Natural killer cell treated with Interleukin-12 subunit alpha and Interleukin-12 subunit beta and Interleukin-15 and Interleukin-18, amount 100 ng/mL, for 72 hours (primary cell): ENCODE measurements around the gene ZNF718. TPM values are rescaled to one million over a fixed set of nuclear protein-coding genes. Genes with fewer than 3 reads are reported as not detected.
"Not testable (repeated sequence)": the region's sequence is repeated elsewhere in the genome, so short reads cannot be mapped to it uniquely, and the experiment has no call there.

Experiments
- ATAC-seq, 2 donors: fragments of 150-1000 bp; cut with Tn5 transposase in 1 of 2; sonication (Bioruptor Pico), chemical (Tn5 transposase) in 1 of 2; 2 replicates each; pipeline ENCODE4 v1.10.0; 2021
- DNase-seq: peaks from one replicate; pipeline ENCODE4 v3.0.0; 2022; ENCODE audit warnings: low spot score
- H3K27ac Mint-ChIP-seq, 2 donors: 1 replicate in 1 of 2; 2 replicates in 1 of 2; pipeline ENCODE4 v1.8.0; 2022; ENCODE audit warnings: mixed read lengths in 2 of 2, mild to moderate bottlenecking in 1 of 2, moderate library complexity in 1 of 2
- H3K27me3 Mint-ChIP-seq, 2 donors: 1 replicate in 1 of 2; 2 replicates in 1 of 2; pipeline ENCODE4 v1.8.0; 2022; ENCODE audit warnings: mixed read lengths in 2 of 2
- H3K36me3 Mint-ChIP-seq: one replicate; pipeline ENCODE4 v1.8.0; 2022; ENCODE audit warnings: mixed read lengths
- H3K4me1 Mint-ChIP-seq, 2 donors: 1 replicate in 1 of 2; 2 replicates in 1 of 2; pipeline ENCODE4 v1.8.0; 2022; ENCODE audit warnings: low read depth in 2 of 2, mixed read lengths in 2 of 2, mild to moderate bottlenecking in 1 of 2
- H3K4me3 Mint-ChIP-seq: one replicate; pipeline ENCODE4 v1.8.0; 2022; ENCODE audit warnings: mixed read lengths
- H3K9me3 Mint-ChIP-seq: 2 replicates; pipeline ENCODE4 v1.8.0; 2022; ENCODE audit warnings: mixed read lengths
- total RNA-seq, 2 donors: library from RNA; stranded (reverse); gene quantifications; one replicate each; pipeline ENCODE4 v1.2.3, GENCODE V29; 2022

ZNF718 gene
- total RNA-seq, 2 donors from 2014 or later: 10.4 to 10.8 TPM

GRCh38 chr4:175986-176385 is 51.7 kb downstream of the ZNF718 start:
- Mint-ChIP-seq H3K27me3 (no peaks in the 10 kb centered on the region), H3K36me3 (peaks cover 55% of the 10 kb centered on the region), H3K27ac (peak overlapping the region in 1 of 2 donors; percentile 37), H3K4me3 (no peak overlapping the region), H3K4me1 (peaks cover 14 to 16% of the 10 kb centered on the region in 2 donors), H3K9me3 (peaks cover 32% of the 10 kb centered on the region)
- DNase-seq (no peak), ATAC-seq (no peak)

GRCh38 chr4:176995-177394 is 52.7 kb downstream of the ZNF718 start:
- Mint-ChIP-seq H3K27me3 (no peaks in the 10 kb centered on the region), H3K9me3 (peaks cover 36% of the 10 kb centered on the region), H3K36me3 (peaks cover 61% of the 10 kb centered on the region), H3K27ac (peak overlapping the region in 1 of 2 donors; percentile 37), H3K4me1 (peaks cover 16% of the 10 kb centered on the region in 2 donors), H3K4me3 (no peak overlapping the region)
- ATAC-seq (peak in 1 of 2 donors; percentile 64), DNase-seq (no peak)

- not testable (repeated sequence) for H3K4me3 Mint-ChIP-seq, H3K27me3 Mint-ChIP-seq, ATAC-seq, H3K27ac Mint-ChIP-seq, DNase-seq
- Mint-ChIP-seq H3K9me3 (peaks cover 41% of the 10 kb centered on the region), H3K4me1 (peaks cover 4 to 17% of the 10 kb centered on the region in 2 donors), H3K36me3 (peaks cover 71% of the 10 kb centered on the region)
Observed at GRCh38 chr4:182225-182624, 57.9 kb downstream of the ZNF718 start.

GRCh38 chr4:188091-188490 is 63.8 kb downstream of the ZNF718 start:
- Mint-ChIP-seq H3K4me3 (no peak overlapping the region), H3K27me3 (no peaks in the 10 kb centered on the region), H3K36me3 (peaks cover 39% of the 10 kb centered on the region), H3K4me1 (peaks cover 0 to 10% of the 10 kb centered on the region in 2 donors), H3K9me3 (peaks cover 26% of the 10 kb centered on the region), H3K27ac (no peak overlapping the region)
- no peak for ATAC-seq
- no peak for DNase-seq

- ATAC-seq, H3K9me3 Mint-ChIP-seq, DNase-seq: not testable (repeated sequence)
Observed at GRCh38 chr4:195159-195558, 70.9 kb downstream of the ZNF718 start.

GRCh38 chr4:200936-201335 is 76.6 kb downstream of the ZNF718 start:
- H3K4me3 Mint-ChIP-seq: no peak overlapping the region
- H3K36me3 Mint-ChIP-seq: peaks cover 34% of the 10 kb centered on the region
- H3K27ac Mint-ChIP-seq: no peak overlapping the region
- DNase-seq (no peak), ATAC-seq (no peak)
- peaks cover 12% of the 10 kb centered on the region for H3K9me3 Mint-ChIP-seq
- peaks cover 5 to 11% of the 10 kb centered on the region in 2 donors for H3K4me1 Mint-ChIP-seq
- H3K27me3 Mint-ChIP-seq: no peaks in the 10 kb centered on the region

More at GRCh38 chr4:195159-195558, 70.9 kb downstream of the ZNF718 start:
- peaks cover 19% of the 10 kb centered on the region for H3K36me3 Mint-ChIP-seq
- H3K4me3 Mint-ChIP-seq, H3K27me3 Mint-ChIP-seq, H3K27ac Mint-ChIP-seq: not testable (repeated sequence)
- H3K4me1 Mint-ChIP-seq: peaks cover 5 to 22% of the 10 kb centered on the region in 2 donors

- ATAC-seq, H3K27me3 Mint-ChIP-seq, H3K4me3 Mint-ChIP-seq, H3K27ac Mint-ChIP-seq, DNase-seq: not testable (repeated sequence)
- Mint-ChIP-seq H3K9me3 (peaks cover 17% of the 10 kb centered on the region), H3K36me3 (peaks cover 37% of the 10 kb centered on the region), H3K4me1 (peaks cover 14 to 17% of the 10 kb centered on the region in 2 donors)
Observed at GRCh38 chr4:202822-203221, 78.5 kb downstream of the ZNF718 start.

GRCh38 chr4:205097-205756 is 80.9 kb downstream of the ZNF718 start:
- no peak overlapping the region for H3K27ac Mint-ChIP-seq
- DNase-seq: no peak

GRCh38 chr4:206054-206453 is 81.8 kb downstream of the ZNF718 start:
- no peaks in the 10 kb centered on the region for H3K27me3 Mint-ChIP-seq
- peaks cover 24 to 32% of the 10 kb centered on the region in 2 donors for H3K4me1 Mint-ChIP-seq
- H3K27ac Mint-ChIP-seq: peak overlapping the region in 1 of 2 donors; percentile 1
- peaks cover 15% of the 10 kb centered on the region for H3K9me3 Mint-ChIP-seq
- H3K36me3 Mint-ChIP-seq: peaks cover 34% of the 10 kb centered on the region
- ATAC-seq (no peak), DNase-seq (no peak)
- H3K4me3 Mint-ChIP-seq: no peak overlapping the region

More at GRCh38 chr4:205097-205756, 80.9 kb downstream of the ZNF718 start:
- no peaks in the 10 kb centered on the region for H3K27me3 Mint-ChIP-seq
- ATAC-seq: peak in 1 of 2 donors; percentile 27
- peaks cover 34% of the 10 kb centered on the region for H3K36me3 Mint-ChIP-seq
- H3K4me3 Mint-ChIP-seq: no peak overlapping the region
- H3K9me3 Mint-ChIP-seq: peaks cover 15% of the 10 kb centered on the region
- peaks cover 22 to 32% of the 10 kb centered on the region in 2 donors for H3K4me1 Mint-ChIP-seq

- Mint-ChIP-seq H3K36me3 (peaks cover 25% of the 10 kb centered on the region), H3K27ac (peak overlapping the region in 1 of 2 donors; percentile 26), H3K4me3 (peak overlapping the region; percentile 1), H3K4me1 (peaks cover 36 to 43% of the 10 kb centered on the region in 2 donors)
- H3K27me3 Mint-ChIP-seq, H3K9me3 Mint-ChIP-seq, ATAC-seq, DNase-seq: not testable (repeated sequence)
Observed at GRCh38 chr4:208416-209096, 84.3 kb downstream of the ZNF718 start.

GRCh38 chr4:211033-211511 is 86.8 kb downstream of the ZNF718 start:
- Mint-ChIP-seq H3K4me3 (peak overlapping the region; percentile 57), H3K36me3 (peaks cover 30% of the 10 kb centered on the region), H3K27me3 (no peaks in the 10 kb centered on the region), H3K27ac (peak overlapping the region; percentile 34 to 80), H3K4me1 (peaks cover 47 to 54% of the 10 kb centered on the region in 2 donors), H3K9me3 (peaks cover 10% of the 10 kb centered on the region)
- DNase-seq: peak; percentile 70
- ATAC-seq: peak in 1 of 2 donors; percentile 61

GRCh38 chr4:212438-213188 is 88.3 kb downstream of the ZNF718 start:
- Mint-ChIP-seq H3K27ac (peak overlapping the region; percentile 38 to 71), H3K4me3 (peak overlapping the region; percentile 86), H3K9me3 (peaks cover 7% of the 10 kb centered on the region), H3K4me1 (peaks cover 46 to 48% of the 10 kb centered on the region in 2 donors), H3K36me3 (peaks cover 23% of the 10 kb centered on the region), H3K27me3 (no peaks in the 10 kb centered on the region)
- DNase-seq: peak; percentile 83
- ATAC-seq: peak; percentile 92 to 93

- H3K27me3 Mint-ChIP-seq, DNase-seq, ATAC-seq, H3K9me3 Mint-ChIP-seq: not testable (repeated sequence)
- Mint-ChIP-seq H3K4me3 (peak overlapping the region; percentile 86), H3K4me1 (peaks cover 41 to 44% of the 10 kb centered on the region in 2 donors), H3K27ac (peak overlapping the region; percentile 37 to 38), H3K36me3 (peaks cover 19% of the 10 kb centered on the region)
Observed at GRCh38 chr4:213189-213535, 88.9 kb downstream of the ZNF718 start.
